ENCODE data around the gene VPS4A.
A peak's percentile ranks its signal among the peaks of the same experiment; 100 is the strongest.

VPS4A gene

DNA sequence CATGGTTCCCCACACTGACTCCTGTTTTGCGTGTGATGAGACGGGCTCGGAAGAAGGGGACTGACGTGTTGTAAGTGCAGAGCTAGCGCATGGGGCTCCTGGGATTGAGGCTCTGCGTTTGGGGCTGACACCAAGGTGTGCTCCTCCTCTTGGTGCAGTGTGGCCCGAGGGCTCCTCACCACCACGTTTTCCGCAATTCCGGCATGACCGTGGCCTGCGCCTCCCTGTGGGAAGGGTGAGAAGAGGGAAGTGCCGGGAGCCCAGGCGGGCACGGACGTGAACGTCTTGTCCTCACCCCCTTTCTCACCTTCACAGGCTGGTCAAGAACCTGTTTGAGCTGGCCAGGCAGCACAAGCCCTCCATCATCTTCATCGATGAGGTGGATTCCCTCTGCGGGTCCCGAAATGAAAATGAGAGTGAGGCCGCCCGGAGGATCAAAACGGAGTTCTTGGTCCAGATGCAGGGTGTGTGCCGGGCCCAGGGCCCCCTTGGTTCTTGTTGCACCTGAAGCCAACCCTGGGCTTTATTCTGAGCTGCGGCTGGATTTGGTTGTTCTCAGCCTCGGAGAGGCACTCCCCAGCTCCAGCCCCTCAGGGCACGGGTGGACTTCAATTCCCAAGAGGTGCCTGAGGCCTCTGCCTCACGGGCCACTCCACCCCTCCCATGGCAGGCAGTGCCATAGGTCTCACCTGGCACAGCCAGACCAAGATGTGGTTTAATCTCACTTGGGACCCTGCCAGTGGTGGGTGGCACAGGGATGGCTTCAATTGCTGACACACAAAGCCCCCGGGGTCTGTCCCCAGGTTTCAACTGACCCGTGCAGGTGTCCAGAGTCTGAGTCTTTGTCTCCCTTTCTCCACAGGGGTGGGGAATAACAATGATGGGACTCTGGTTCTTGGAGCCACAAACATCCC, 8.9 kb downstream of the VPS4A start:
- peaks cover 0 to 2% of the 10 kb centered on the region in 2 experiments for H3K4me1 ChIP-seq (ENCODE audit: control insufficient read depth in 1 of 2, insufficient read depth in 2 of 2, low read length in 2 of 2)
- no peaks in the 10 kb centered on the region for H3K27me3 ChIP-seq (ENCODE audit: insufficient read depth, low read length)
- H2AFZ ChIP-seq (ENCODE audit: insufficient read depth, low read length, poor library complexity): no peak overlapping the region
- no peak overlapping the region for H4K91ac ChIP-seq (ENCODE audit: low read depth, low read length)
- no peak overlapping the region for H2BK12ac ChIP-seq (ENCODE audit: low read length)
- H3K79me1 ChIP-seq (ENCODE audit: low read length): no peaks in the 10 kb centered on the region
- H4K12ac ChIP-seq (ENCODE audit: low read depth, low read length): no peak overlapping the region
- no peak overlapping the region for H2BK120ac ChIP-seq (ENCODE audit: insufficient read depth, low read length, poor library complexity)
- no peak overlapping the region for H2BK5ac ChIP-seq (ENCODE audit: low read depth, low read length, poor library complexity)
- no peak overlapping the region for H4K8ac ChIP-seq (ENCODE audit: low read depth, low read length)
- no peaks in the 10 kb centered on the region for H3K9me3 ChIP-seq (ENCODE audit: insufficient read depth, low read depth, low read length)
- no peak overlapping the region for H3K14ac ChIP-seq (ENCODE audit: low read length)
- no peak for DNase-seq
- H3K9ac ChIP-seq (ENCODE audit: low read length): no peak overlapping the region
- H3K18ac ChIP-seq (ENCODE audit: low read length): no peak overlapping the region
- H3K4me3 ChIP-seq (ENCODE audit: low read depth, low read length): peak overlapping the region; percentile 54
- H3K36me3 ChIP-seq (ENCODE audit: control insufficient read depth in 1 of 2, insufficient read depth in 2 of 2, low read length in 2 of 2): peaks cover 90% of the 10 kb centered on the region in 2 experiments
- no CpG with 5 or more reads among the region's 30 CpGs for WGBS (ENCODE audit: extremely low coverage, insufficient coverage, insufficient read length)
- no peak overlapping the region for H2AK5ac ChIP-seq (ENCODE audit: low read length)
- H3K79me2 ChIP-seq (ENCODE audit: control insufficient read depth, insufficient read depth, low read length, poor library complexity): no peaks in the 10 kb centered on the region
- no peak overlapping the region for H3K23ac ChIP-seq (ENCODE audit: low read length)
- H3K4ac ChIP-seq (ENCODE audit: low read depth, low read length): no peak overlapping the region
- H3K4me2 ChIP-seq (ENCODE audit: low read length): no peak overlapping the region
- no peak overlapping the region for H3K27ac ChIP-seq (ENCODE audit: low read depth, low read length)

DNA sequence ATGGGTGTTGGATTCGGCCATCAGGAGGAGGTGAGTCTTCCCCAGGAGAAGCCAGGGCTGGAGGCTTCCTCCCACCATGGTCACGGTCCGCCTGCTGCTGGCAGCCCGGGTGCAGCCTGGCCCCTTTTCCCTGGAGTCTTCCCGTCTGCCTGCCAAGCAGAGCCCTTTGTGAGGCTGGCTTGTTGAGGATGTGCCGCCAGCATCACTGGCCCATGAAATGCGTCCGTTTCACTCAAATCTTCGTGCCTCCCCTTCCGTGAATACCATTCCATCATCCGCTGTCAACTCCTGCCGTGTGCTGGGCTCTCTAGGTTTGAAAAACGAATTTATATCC, 9.6 kb downstream of the VPS4A start:
- Histone ChIP-seq H2BK120ac (ENCODE audit: insufficient read depth, low read length, poor library complexity) (no peak overlapping the region), H3K4me3 (ENCODE audit: low read depth, low read length) (no peak overlapping the region), H3K9me3 (ENCODE audit: insufficient read depth, low read depth, low read length) (no peaks in the 10 kb centered on the region), H2AK5ac (ENCODE audit: low read length) (no peak overlapping the region), H3K27ac (ENCODE audit: low read depth, low read length) (no peak overlapping the region), H3K9ac (ENCODE audit: low read length) (no peak overlapping the region), H4K91ac (ENCODE audit: low read depth, low read length) (no peak overlapping the region), H3K27me3 (ENCODE audit: insufficient read depth, low read length) (no peaks in the 10 kb centered on the region), H2BK12ac (ENCODE audit: low read length) (no peak overlapping the region), H3K36me3 (ENCODE audit: control insufficient read depth in 1 of 2, insufficient read depth in 2 of 2, low read length in 2 of 2) (peaks cover 89% of the 10 kb centered on the region in 2 experiments), H2AFZ (ENCODE audit: insufficient read depth, low read length, poor library complexity) (no peak overlapping the region), H3K14ac (ENCODE audit: low read length) (no peak overlapping the region), H3K4me1 (ENCODE audit: control insufficient read depth in 1 of 2, insufficient read depth in 2 of 2, low read length in 2 of 2) (peaks cover 0 to 2% of the 10 kb centered on the region in 2 experiments), H4K12ac (ENCODE audit: low read depth, low read length) (no peak overlapping the region), H3K23ac (ENCODE audit: low read length) (no peak overlapping the region), H3K18ac (ENCODE audit: low read length) (no peak overlapping the region), H2BK5ac (ENCODE audit: low read depth, low read length, poor library complexity) (no peak overlapping the region), H3K79me2 (ENCODE audit: control insufficient read depth, insufficient read depth, low read length, poor library complexity) (peaks cover under 1% of the 10 kb centered on the region), H3K4ac (ENCODE audit: low read depth, low read length) (no peak overlapping the region), H3K4me2 (ENCODE audit: low read length) (no peak overlapping the region), H3K79me1 (ENCODE audit: low read length) (no peaks in the 10 kb centered on the region), H4K8ac (ENCODE audit: low read depth, low read length) (no peak overlapping the region)
- DNase-seq: no peak
- no CpG with 5 or more reads among the region's 13 CpGs for WGBS (ENCODE audit: extremely low coverage, insufficient coverage, insufficient read length)

DNA sequence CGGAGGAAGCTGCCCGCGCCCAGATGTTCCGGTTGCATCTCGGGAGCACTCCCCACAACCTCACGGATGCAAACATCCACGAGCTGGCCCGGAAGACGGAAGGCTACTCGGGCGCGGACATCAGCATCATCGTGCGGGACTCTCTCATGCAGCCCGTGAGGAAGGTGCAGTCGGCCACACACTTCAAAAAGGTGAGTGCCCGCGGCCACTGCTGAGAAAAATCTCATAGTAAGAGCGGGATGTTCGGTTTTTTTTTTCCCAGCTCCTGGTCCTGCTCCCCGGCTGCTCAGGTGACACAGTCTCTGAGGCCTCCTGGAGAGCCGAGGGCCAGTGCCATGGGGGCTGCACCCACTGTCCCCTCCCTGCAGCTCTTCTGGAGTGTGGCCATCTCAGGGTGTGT, 9.9 kb downstream of the VPS4A start:
- Histone ChIP-seq H3K14ac (ENCODE audit: low read length) (no peak overlapping the region), H4K12ac (ENCODE audit: low read depth, low read length) (no peak overlapping the region), H4K8ac (ENCODE audit: low read depth, low read length) (no peak overlapping the region), H2BK12ac (ENCODE audit: low read length) (no peak overlapping the region), H3K9ac (ENCODE audit: low read length) (no peak overlapping the region), H3K79me1 (ENCODE audit: low read length) (no peaks in the 10 kb centered on the region), H3K23ac (ENCODE audit: low read length) (no peak overlapping the region), H3K18ac (ENCODE audit: low read length) (no peak overlapping the region), H4K91ac (ENCODE audit: low read depth, low read length) (no peak overlapping the region), H2BK120ac (ENCODE audit: insufficient read depth, low read length, poor library complexity) (no peak overlapping the region), H3K27ac (ENCODE audit: low read depth, low read length) (no peak overlapping the region), H2BK5ac (ENCODE audit: low read depth, low read length, poor library complexity) (no peak overlapping the region), H3K9me3 (ENCODE audit: insufficient read depth, low read depth, low read length) (no peaks in the 10 kb centered on the region), H3K4me1 (ENCODE audit: control insufficient read depth in 1 of 2, insufficient read depth in 2 of 2, low read length in 2 of 2) (peaks cover 0 to 2% of the 10 kb centered on the region in 2 experiments), H3K36me3 (ENCODE audit: control insufficient read depth in 1 of 2, insufficient read depth in 2 of 2, low read length in 2 of 2) (peaks cover 89% of the 10 kb centered on the region in 2 experiments), H3K27me3 (ENCODE audit: insufficient read depth, low read length) (no peaks in the 10 kb centered on the region), H3K4ac (ENCODE audit: low read depth, low read length) (no peak overlapping the region), H3K4me2 (ENCODE audit: low read length) (no peak overlapping the region), H2AFZ (ENCODE audit: insufficient read depth, low read length, poor library complexity) (no peak overlapping the region), H3K79me2 (ENCODE audit: control insufficient read depth, insufficient read depth, low read length, poor library complexity) (peaks cover 2% of the 10 kb centered on the region), H2AK5ac (ENCODE audit: low read length) (no peak overlapping the region), H3K4me3 (ENCODE audit: low read depth, low read length) (no peak overlapping the region)
- no peak for DNase-seq
- no CpG with 5 or more reads among the region's 22 CpGs for WGBS (ENCODE audit: extremely low coverage, insufficient coverage, insufficient read length)

DNA sequence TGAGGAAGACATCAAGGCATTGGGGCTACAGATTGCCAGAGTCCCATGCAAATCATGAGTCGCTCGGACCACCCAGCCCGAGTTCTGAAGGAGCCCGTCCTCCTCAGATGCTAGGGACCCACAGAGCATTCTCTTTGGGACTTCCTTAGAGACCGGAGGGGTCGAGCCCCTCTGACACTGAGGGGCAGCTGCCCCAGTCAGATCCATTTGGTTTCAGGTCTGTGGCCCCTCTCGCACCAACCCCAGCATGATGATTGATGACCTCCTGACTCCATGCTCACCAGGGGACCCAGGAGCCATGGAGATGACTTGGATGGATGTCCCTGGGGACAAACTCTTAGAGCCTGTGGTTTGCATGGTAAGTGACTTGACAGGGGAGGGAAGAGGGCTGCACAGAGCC, 11.2 kb downstream of the VPS4A start:
- no peak for DNase-seq
- Histone ChIP-seq H3K4me2 (ENCODE audit: low read length) (no peak overlapping the region), H3K36me3 (ENCODE audit: control insufficient read depth in 1 of 2, insufficient read depth in 2 of 2, low read length in 2 of 2) (peaks cover 79 to 84% of the 10 kb centered on the region in 2 experiments), H3K9me3 (ENCODE audit: insufficient read depth, low read depth, low read length) (no peaks in the 10 kb centered on the region), H3K79me1 (ENCODE audit: low read length) (no peaks in the 10 kb centered on the region), H2AK5ac (ENCODE audit: low read length) (no peak overlapping the region), H3K9ac (ENCODE audit: low read length) (no peak overlapping the region), H3K27me3 (ENCODE audit: insufficient read depth, low read length) (no peaks in the 10 kb centered on the region), H3K14ac (ENCODE audit: low read length) (no peak overlapping the region), H3K4me3 (ENCODE audit: low read depth, low read length) (no peak overlapping the region), H3K18ac (ENCODE audit: low read length) (no peak overlapping the region), H3K4me1 (ENCODE audit: control insufficient read depth in 1 of 2, insufficient read depth in 2 of 2, low read length in 2 of 2) (peaks cover 0 to 2% of the 10 kb centered on the region in 2 experiments), H2BK5ac (ENCODE audit: low read depth, low read length, poor library complexity) (no peak overlapping the region), H2BK12ac (ENCODE audit: low read length) (no peak overlapping the region), H3K23ac (ENCODE audit: low read length) (no peak overlapping the region), H3K4ac (ENCODE audit: low read depth, low read length) (no peak overlapping the region), H3K79me2 (ENCODE audit: control insufficient read depth, insufficient read depth, low read length, poor library complexity) (peaks cover 2% of the 10 kb centered on the region), H2BK120ac (ENCODE audit: insufficient read depth, low read length, poor library complexity) (no peak overlapping the region), H4K8ac (ENCODE audit: low read depth, low read length) (no peak overlapping the region), H4K12ac (ENCODE audit: low read depth, low read length) (no peak overlapping the region), H4K91ac (ENCODE audit: low read depth, low read length) (no peak overlapping the region), H2AFZ (ENCODE audit: insufficient read depth, low read length, poor library complexity) (no peak overlapping the region), H3K27ac (ENCODE audit: low read depth, low read length) (no peak overlapping the region)
- no CpG with 5 or more reads among the region's 7 CpGs for WGBS (ENCODE audit: extremely low coverage, insufficient coverage, insufficient read length)

All from trophoblast cell (in vitro differentiated cells and primary cell).